Kidney (tissue), 14 donors: ENCODE data around the gene DIAPH1. TPM values are rescaled to one million over a fixed set of nuclear protein-coding genes. Genes with fewer than 3 reads are reported as not detected.
A peak's percentile ranks its signal among the peaks of the same experiment; 100 is the strongest.

Source experiments
- DNase-seq, 5 donors: peaks; one replicate each; pipeline ENCODE4 v3.0.0-alpha.2; 2013 to 2020
- FAIRE-seq: peaks from 2 replicates; lab custom pipeline; 2012; peaks lifted over from hg19 to GRCh38; lab: Jason Lieb, UNC
- H3K27ac ChIP-seq, 2 donors: one replicate each; pipeline ENCODE4 v1.7.0; 2013; ENCODE audit warnings: low read depth in 2 of 2, low read length in 2 of 2, inconsistent platforms in 1 of 2
- H3K27me3 ChIP-seq: one replicate; pipeline ENCODE4 v1.7.1; 2013; ENCODE audit warnings: low read length, inconsistent platforms; ENCODE audit not compliant: control insufficient read depth, insufficient read depth
- H3K36me3 ChIP-seq, 3 donors: one replicate each; pipeline versions ENCODE4 v1.7.0 to v1.7.1; 2013; ENCODE audit warnings: low read length in 3 of 3, control low read depth in 1 of 3, inconsistent platforms in 1 of 3; ENCODE audit not compliant: insufficient read depth in 3 of 3, control insufficient read depth in 2 of 3
- H3K4me1 ChIP-seq, 3 donors: one replicate each; pipeline versions ENCODE4 v1.7.0 to v1.7.1; 2013; ENCODE audit warnings: low read length in 3 of 3, inconsistent platforms in 1 of 3, low read depth in 1 of 3; ENCODE audit not compliant: control insufficient read depth in 2 of 3, insufficient read depth in 2 of 3
- H3K4me3 ChIP-seq, 3 donors: one replicate each; pipeline versions ENCODE4 v1.7.0 to v1.8.1; 2013; ENCODE audit warnings: low read length in 3 of 3, control low read depth in 1 of 3, inconsistent platforms in 1 of 3
- H3K9ac ChIP-seq, 3 donors: one replicate each; pipeline versions ENCODE4 v1.7.0 to v1.7.1; 2013; ENCODE audit warnings: low read length in 3 of 3, control low read depth in 1 of 3, inconsistent platforms in 1 of 3
- H3K9me3 ChIP-seq, 3 donors: one replicate each; pipeline versions ENCODE4 v1.7.0 to v1.7.1; 2013; ENCODE audit warnings: low read length in 3 of 3, control low read depth in 1 of 3, inconsistent platforms in 1 of 3; ENCODE audit not compliant: control insufficient read depth in 2 of 3, insufficient read depth in 1 of 3
- CTCF ChIP-seq: IDR thresholded peaks from 3 replicates; pipeline ENCODE4 v1.5.1; 2012; ENCODE audit warnings: mild to moderate bottlenecking, moderate library complexity, borderline replicate concordance; ENCODE audit not compliant: insufficient read depth; ENCODE audit errors: extremely low read depth
- intact Hi-C: fragments of 100-400 bp; cut with DNase I; formaldehyde crosslinking; loops from one replicate; pipeline ENCODE4 v1.11.1; 2022
- polyA plus RNA-seq: library from polyadenylated mRNA; stranded (reverse); fragments of 350-450 nt; fragmentation: Illumina TruSeq; extraction: RNeasy Lipid Tissue Mini Kit (QIAGEN cat#74804); gene quantifications from one replicate; pipeline ENCODE4 v1.2.3, GENCODE V29; 2014; ENCODE audit warnings: low read depth, low replicate concordance; ENCODE audit not compliant: insufficient read depth
- total RNA-seq: library from RNA; stranded (reverse); fragmentation: NEBNext Ultra II Directional; extraction: Animal tissue kit (Norgen Biotek cat#: 25700); gene quantifications from one replicate; pipeline ENCODE4 v1.2.1, GENCODE V29; 2021
- donor health status: control.
- donor health status: control.
- donor health status: control.
- donor health status: control.
- donor health status: control.
- donor health status: DM: yes; HTN: yes; CAD: no.
- donor health status: Normal renal cell carcinoma (clear cell type).

Gene DIAPH1
- total and polyA plus RNA-seq, 2 donors from 2014 or later: 60.6 to 156 TPM

- Histone ChIP-seq H3K9ac (no peak overlapping the region), H3K4me1 (peaks cover 0 to 7% (median 3%) of the 10 kb centered on the region in 3 donors), H3K4me3 (no peak overlapping the region), H3K27me3 (no peaks in the 10 kb centered on the region), H3K9me3 (no peaks in the 10 kb centered on the region), H3K27ac (no peak overlapping the region), H3K36me3 (no peaks in the 10 kb centered on the region)
- intact Hi-C loops: no loop called here
- FAIRE-seq (no peak), DNase-seq (peak in 4 of 5 donors; percentile 83 to 85 (median 84))
- TF ChIP-seq CTCF: no peak
Measured at GRCh38 chr5:141494761-141495452, 123.9 kb downstream of the DIAPH1 start.

GRCh38 chr5:141493500-141494422 lies 125.0 kb downstream of the DIAPH1 start:
- intact Hi-C loops: no loop called here
- Histone ChIP-seq H3K27ac (no peak overlapping the region), H3K4me1 (peaks cover 0 to 7% (median 3%) of the 10 kb centered on the region in 3 donors), H3K36me3 (no peaks in the 10 kb centered on the region), H3K27me3 (no peaks in the 10 kb centered on the region), H3K4me3 (no peak overlapping the region), H3K9me3 (no peaks in the 10 kb centered on the region), H3K9ac (no peak overlapping the region)
- DNase-seq: peak in 3 of 5 donors; percentile 40 to 58 (median 58)
- no peak for TF ChIP-seq CTCF
- FAIRE-seq: no peak

- Histone ChIP-seq H3K4me3 (no peak overlapping the region), H3K4me1 (peaks cover 0 to 7% (median 3%) of the 10 kb centered on the region in 3 donors), H3K27ac (no peak overlapping the region), H3K9ac (no peak overlapping the region), H3K36me3 (no peaks in the 10 kb centered on the region), H3K27me3 (no peaks in the 10 kb centered on the region), H3K9me3 (no peaks in the 10 kb centered on the region)
- intact Hi-C loops: no loop called here
- FAIRE-seq (no peak), DNase-seq (peak in 4 of 5 donors; percentile 60 to 79 (median 68))
- TF ChIP-seq CTCF: no peak
Measured at GRCh38 chr5:141492168-141492885, 126.5 kb downstream of the DIAPH1 start.
